ENCODE results near the gene CLSTN2. TPM values are rescaled to one million over a fixed set of nuclear protein-coding genes. Genes with fewer than 3 reads are reported as not detected.

Gene CLSTN2
- polyA plus RNA-seq, 2 donors = 0.20 TPM

DNA sequence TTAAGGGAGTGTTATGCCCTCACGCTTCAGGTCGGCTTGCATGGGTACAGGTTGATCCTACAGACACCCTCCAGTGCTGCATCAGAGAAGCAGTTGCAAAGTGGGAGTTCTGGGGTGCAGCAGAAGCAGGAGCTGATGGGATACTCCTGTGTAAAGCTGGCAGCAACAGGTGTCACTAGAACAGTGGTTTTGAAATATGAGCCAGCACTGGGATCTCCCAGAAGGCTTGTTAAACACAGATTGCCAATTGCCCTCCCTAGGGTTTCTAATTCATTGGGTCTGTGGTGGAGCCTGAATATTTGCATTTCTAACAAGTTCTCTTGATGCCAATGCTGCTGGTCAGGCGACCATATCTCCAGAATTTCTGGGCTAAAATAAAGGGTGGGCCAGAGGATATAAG, 350.4 kb downstream of the CLSTN2 start:
- 55 to 56% methylated on average over 3 of the region's 3 CpGs for WGBS, 2 donors
- Histone ChIP-seq H3K4me1 (ENCODE audit: control insufficient read depth in 2 of 2, insufficient read depth in 2 of 2, low read length in 1 of 2) (peaks cover 0 to 3% of the 10 kb centered on the region in 2 donors), H3K27me3 (ENCODE audit: control insufficient read depth in 1 of 2, insufficient read depth in 2 of 2, low read length in 2 of 2) (no peaks in the 10 kb centered on the region), H3K9me3 (ENCODE audit: control insufficient read depth in 2 of 2, insufficient read depth in 1 of 2, low read depth in 1 of 2, low read length in 1 of 2) (no peaks in the 10 kb centered on the region), H3K27ac (ENCODE audit: low read depth in 2 of 2, low read length in 1 of 2) (no peak overlapping the region), H3K36me3 (ENCODE audit: control insufficient read depth in 2 of 2, insufficient read depth in 2 of 2, low read length in 1 of 2) (no peaks in the 10 kb centered on the region), H3K4me3 (ENCODE audit: low read depth in 1 of 2, low read length in 2 of 2) (no peak overlapping the region)

DNA sequence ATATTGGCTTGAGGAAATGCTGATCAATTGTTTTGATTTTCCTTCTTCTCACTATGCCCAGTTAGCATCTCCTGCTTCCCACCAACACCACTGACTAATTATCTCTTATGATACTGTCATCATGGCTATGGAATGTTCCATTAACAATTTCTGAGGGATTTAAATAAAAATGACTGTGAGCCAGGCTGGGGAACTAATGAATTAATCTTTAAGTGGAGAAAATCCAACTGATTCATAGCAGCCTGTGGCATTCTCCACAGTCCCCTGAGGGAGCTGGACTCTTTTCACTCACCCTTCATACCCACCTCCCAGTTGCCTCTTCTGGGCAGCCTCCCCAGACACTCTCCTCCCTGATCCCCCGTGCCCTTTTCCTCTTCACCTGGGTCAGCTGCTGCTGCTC, 353.6 kb downstream of the CLSTN2 start:
- no peaks in the 10 kb centered on the region for H3K9me3 ChIP-seq (ENCODE audit: control insufficient read depth in 2 of 2, insufficient read depth in 1 of 2, low read depth in 1 of 2, low read length in 1 of 2)
- peaks cover 0 to 3% of the 10 kb centered on the region in 2 donors for H3K4me1 ChIP-seq (ENCODE audit: control insufficient read depth in 2 of 2, insufficient read depth in 2 of 2, low read length in 1 of 2)
- no peaks in the 10 kb centered on the region for H3K36me3 ChIP-seq (ENCODE audit: control insufficient read depth in 2 of 2, insufficient read depth in 2 of 2, low read length in 1 of 2)
- H3K27ac ChIP-seq (ENCODE audit: low read depth in 2 of 2, low read length in 1 of 2) = no peak overlapping the region
- no peak overlapping the region for H3K4me3 ChIP-seq (ENCODE audit: low read depth in 1 of 2, low read length in 2 of 2)
- WGBS, 2 donors = 62 to 63% methylated on average over 1 of the region's 1 CpG
- H3K27me3 ChIP-seq (ENCODE audit: control insufficient read depth in 1 of 2, insufficient read depth in 2 of 2, low read length in 2 of 2) = no peaks in the 10 kb centered on the region

DNA sequence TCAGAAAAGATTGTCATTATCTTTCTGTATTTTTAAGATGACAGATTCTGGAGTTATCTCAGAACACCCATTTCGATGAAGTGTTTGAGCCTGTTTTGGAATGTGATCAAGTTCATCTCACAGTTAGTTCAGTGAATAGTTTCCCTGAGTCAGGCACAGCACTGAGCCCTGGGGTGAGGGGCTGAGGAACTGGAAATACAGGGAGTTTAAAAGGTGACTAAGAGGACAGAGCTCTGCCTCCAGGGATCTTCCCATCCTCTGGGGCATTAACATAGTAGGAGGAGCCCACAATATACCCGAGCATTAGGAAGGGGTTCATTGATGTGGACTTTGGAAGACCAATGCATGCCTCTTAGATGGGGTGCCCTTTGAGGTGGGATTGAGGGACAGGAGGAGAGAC, 355.1 kb downstream of the CLSTN2 start:
- Histone ChIP-seq H3K27ac (ENCODE audit: low read depth in 2 of 2, low read length in 1 of 2) (no peak overlapping the region), H3K9me3 (ENCODE audit: control insufficient read depth in 2 of 2, insufficient read depth in 1 of 2, low read depth in 1 of 2, low read length in 1 of 2) (no peaks in the 10 kb centered on the region), H3K36me3 (ENCODE audit: control insufficient read depth in 2 of 2, insufficient read depth in 2 of 2, low read length in 1 of 2) (no peaks in the 10 kb centered on the region), H3K4me3 (ENCODE audit: low read depth in 1 of 2, low read length in 2 of 2) (no peak overlapping the region), H3K27me3 (ENCODE audit: control insufficient read depth in 1 of 2, insufficient read depth in 2 of 2, low read length in 2 of 2) (no peaks in the 10 kb centered on the region), H3K4me1 (ENCODE audit: control insufficient read depth in 2 of 2, insufficient read depth in 2 of 2, low read length in 1 of 2) (peaks cover 0 to 3% of the 10 kb centered on the region in 2 donors)
- WGBS, 2 donors = 32 to 33% methylated on average over 2 of the region's 2 CpGs

DNA sequence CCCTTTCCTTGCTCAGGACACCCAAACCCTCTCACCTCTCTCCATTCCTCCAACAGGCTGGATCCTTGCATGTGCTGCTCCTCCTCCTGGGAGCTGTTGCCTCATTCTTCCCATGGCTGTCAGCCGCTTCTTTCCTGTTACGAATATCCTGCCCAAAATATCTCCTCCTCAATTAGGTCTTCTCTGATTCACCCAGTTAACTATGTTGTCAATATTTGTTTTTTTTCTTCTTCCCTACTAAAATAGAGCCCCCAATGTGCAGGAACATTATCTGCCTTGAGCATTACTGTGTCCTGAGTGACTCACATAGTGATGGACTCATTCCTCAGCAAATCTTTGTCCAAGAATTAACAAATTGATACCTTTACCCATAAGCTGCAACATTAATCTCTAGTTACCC, 357.2 kb downstream of the CLSTN2 start:
- Histone ChIP-seq H3K4me1 (ENCODE audit: control insufficient read depth in 2 of 2, insufficient read depth in 2 of 2, low read length in 1 of 2) (peaks cover 0 to 3% of the 10 kb centered on the region in 2 donors), H3K27me3 (ENCODE audit: control insufficient read depth in 1 of 2, insufficient read depth in 2 of 2, low read length in 2 of 2) (peaks cover 0 to 6% of the 10 kb centered on the region in 2 donors), H3K4me3 (ENCODE audit: low read depth in 1 of 2, low read length in 2 of 2) (no peak overlapping the region), H3K27ac (ENCODE audit: low read depth in 2 of 2, low read length in 1 of 2) (no peak overlapping the region), H3K36me3 (ENCODE audit: control insufficient read depth in 2 of 2, insufficient read depth in 2 of 2, low read length in 1 of 2) (no peaks in the 10 kb centered on the region), H3K9me3 (ENCODE audit: control insufficient read depth in 2 of 2, insufficient read depth in 1 of 2, low read depth in 1 of 2, low read length in 1 of 2) (no peaks in the 10 kb centered on the region)
- WGBS, 2 donors = 81 to 84% methylated on average over 2 of the region's 2 CpGs

DNA sequence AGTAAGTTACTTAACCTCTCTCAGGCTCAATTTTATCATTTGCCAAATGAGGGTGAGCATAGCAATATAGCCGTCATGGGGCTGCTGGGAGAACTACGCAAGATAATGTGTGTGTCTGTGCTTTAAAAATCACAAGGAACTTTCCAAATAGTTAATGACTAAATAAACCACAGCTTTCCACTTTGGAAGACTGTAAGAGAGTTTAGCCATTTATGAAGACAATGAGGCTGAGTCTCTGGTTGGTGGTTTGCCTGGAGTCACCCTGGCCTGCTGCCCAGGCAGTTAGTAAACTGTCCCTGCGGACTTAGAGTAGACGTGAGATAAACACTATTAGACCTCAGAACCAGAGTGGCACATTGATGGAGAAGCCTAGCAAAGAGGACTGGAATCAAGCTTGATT, 357.7 kb downstream of the CLSTN2 start:
- Histone ChIP-seq H3K36me3 (ENCODE audit: control insufficient read depth in 2 of 2, insufficient read depth in 2 of 2, low read length in 1 of 2) (no peaks in the 10 kb centered on the region), H3K4me3 (ENCODE audit: low read depth in 1 of 2, low read length in 2 of 2) (no peak overlapping the region), H3K4me1 (ENCODE audit: control insufficient read depth in 2 of 2, insufficient read depth in 2 of 2, low read length in 1 of 2) (peaks cover 0 to 3% of the 10 kb centered on the region in 2 donors), H3K27ac (ENCODE audit: low read depth in 2 of 2, low read length in 1 of 2) (no peak overlapping the region), H3K9me3 (ENCODE audit: control insufficient read depth in 2 of 2, insufficient read depth in 1 of 2, low read depth in 1 of 2, low read length in 1 of 2) (no peaks in the 10 kb centered on the region), H3K27me3 (ENCODE audit: control insufficient read depth in 1 of 2, insufficient read depth in 2 of 2, low read length in 2 of 2) (peaks cover 0 to 6% of the 10 kb centered on the region in 2 donors)
- WGBS, 2 donors = 53 to 65% methylated on average over 4 of the region's 4 CpGs

DNA sequence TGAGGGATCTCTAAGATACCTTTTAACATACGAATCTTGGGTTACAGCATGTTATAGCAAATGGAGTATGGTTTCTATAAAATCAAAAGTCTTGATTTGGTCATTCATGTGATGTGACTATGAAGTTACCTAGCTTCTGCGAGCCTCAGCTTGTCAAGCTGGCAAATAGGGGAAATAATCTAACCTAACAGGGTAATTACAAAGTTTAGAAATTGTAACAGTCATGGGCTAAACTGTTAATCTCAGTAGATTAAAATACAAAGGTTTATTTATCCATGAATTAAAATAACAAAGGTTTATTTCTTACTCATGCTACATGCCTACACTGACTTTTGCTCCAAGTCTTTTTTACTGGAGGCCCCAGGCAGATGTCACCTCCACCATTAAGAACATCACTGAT, 359.1 kb downstream of the CLSTN2 start:
- Histone ChIP-seq H3K9me3 (ENCODE audit: control insufficient read depth in 2 of 2, insufficient read depth in 1 of 2, low read depth in 1 of 2, low read length in 1 of 2) (no peaks in the 10 kb centered on the region), H3K27me3 (ENCODE audit: control insufficient read depth in 1 of 2, insufficient read depth in 2 of 2, low read length in 2 of 2) (peaks cover 0 to 11% of the 10 kb centered on the region in 2 donors), H3K4me3 (ENCODE audit: low read depth in 1 of 2, low read length in 2 of 2) (no peak overlapping the region), H3K27ac (ENCODE audit: low read depth in 2 of 2, low read length in 1 of 2) (no peak overlapping the region), H3K4me1 (ENCODE audit: control insufficient read depth in 2 of 2, insufficient read depth in 2 of 2, low read length in 1 of 2) (peaks cover 0 to 3% of the 10 kb centered on the region in 2 donors), H3K36me3 (ENCODE audit: control insufficient read depth in 2 of 2, insufficient read depth in 2 of 2, low read length in 1 of 2) (no peaks in the 10 kb centered on the region)
- 57 to 60% methylated on average over 2 of the region's 2 CpGs for WGBS, 2 donors

DNA sequence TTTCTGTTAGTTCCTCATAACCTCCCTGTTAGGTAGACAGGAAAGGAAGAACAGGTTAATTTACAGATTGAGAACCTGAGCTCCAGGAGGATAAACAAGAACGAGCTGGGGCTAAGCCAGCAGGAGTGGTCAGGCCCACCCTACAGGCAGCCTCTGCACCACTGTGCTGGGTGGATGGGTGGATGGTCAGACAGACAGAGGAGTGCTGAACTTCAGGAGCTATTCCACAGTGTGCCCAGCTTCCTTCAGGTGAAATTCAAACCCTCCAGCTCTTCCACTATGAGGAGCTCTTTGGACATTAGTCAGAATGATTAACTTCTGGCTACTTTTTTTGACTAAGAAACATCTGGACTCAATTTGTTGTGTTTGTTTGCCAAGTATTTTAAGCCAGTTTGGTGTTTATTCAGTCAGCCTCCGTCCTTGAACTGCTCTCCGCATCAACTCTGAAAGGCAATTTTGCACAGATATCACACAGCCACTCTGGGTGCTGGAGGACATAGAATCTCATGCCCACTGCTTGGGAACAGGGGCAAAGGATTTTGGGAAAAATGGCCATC, 361.9 kb downstream of the CLSTN2 start:
- H3K4me1 ChIP-seq (ENCODE audit: control insufficient read depth in 2 of 2, insufficient read depth in 2 of 2, low read length in 1 of 2) = no peaks in the 10 kb centered on the region
- H3K27me3 ChIP-seq (ENCODE audit: control insufficient read depth in 1 of 2, insufficient read depth in 2 of 2, low read length in 2 of 2) = peaks cover 0 to 11% of the 10 kb centered on the region in 2 donors
- WGBS, 2 donors = 57 to 75% methylated on average over 3 of the region's 3 CpGs
- no peak overlapping the region for H3K27ac ChIP-seq (ENCODE audit: low read depth in 2 of 2, low read length in 1 of 2)
- H3K36me3 ChIP-seq (ENCODE audit: control insufficient read depth in 2 of 2, insufficient read depth in 2 of 2, low read length in 1 of 2) = no peaks in the 10 kb centered on the region
- no peak overlapping the region for H3K4me3 ChIP-seq (ENCODE audit: low read depth in 1 of 2, low read length in 2 of 2)
- H3K9me3 ChIP-seq (ENCODE audit: control insufficient read depth in 2 of 2, insufficient read depth in 1 of 2, low read depth in 1 of 2, low read length in 1 of 2) = no peaks in the 10 kb centered on the region

DNA sequence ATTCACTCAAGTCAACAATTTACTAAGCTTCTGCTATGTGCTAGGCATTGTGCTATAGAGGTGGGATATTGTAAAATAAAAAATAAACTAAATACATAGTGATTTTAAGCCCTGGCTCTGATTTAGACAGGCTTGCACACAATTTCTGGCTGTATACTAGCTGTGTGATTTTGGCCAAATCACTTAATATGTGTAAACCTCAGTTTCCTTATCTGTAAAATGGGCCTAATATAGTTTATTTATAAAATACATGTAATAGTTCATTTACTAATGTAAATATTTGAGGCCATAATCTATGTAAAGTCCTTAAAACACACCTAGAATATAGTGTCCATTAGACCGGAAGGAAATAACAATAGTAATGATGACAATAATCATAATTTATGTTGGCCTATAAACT, 363.1 kb downstream of the CLSTN2 start:
- 95 to 97% methylated on average over 1 of the region's 1 CpG for WGBS, 2 donors

DNA sequence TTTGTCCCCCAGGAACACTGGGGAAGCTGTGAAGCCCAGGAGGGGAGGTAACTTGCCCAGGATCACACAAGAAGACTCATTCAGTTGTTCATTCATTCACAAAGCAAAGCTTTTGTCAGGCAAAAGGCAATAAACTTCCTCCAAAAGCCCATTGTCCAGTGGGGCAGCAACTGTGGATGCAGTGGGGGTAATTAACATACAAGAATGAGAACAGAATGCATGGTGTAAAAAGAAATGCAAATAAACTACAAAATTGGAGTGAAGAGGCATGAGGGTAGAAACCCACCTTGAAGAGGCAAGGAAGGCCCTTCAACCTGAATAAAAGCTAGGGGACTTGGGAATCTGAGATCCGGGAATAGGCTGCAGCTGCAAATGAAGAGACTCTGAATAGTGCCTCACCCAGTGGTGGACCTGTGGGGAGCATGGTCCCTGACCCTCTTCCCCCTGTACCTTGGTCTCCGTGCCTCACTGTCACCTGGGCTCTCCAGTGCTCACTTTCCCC, 363.6 kb downstream of the CLSTN2 start:
- WGBS, 2 donors = 79 to 81% methylated on average over 2 of the region's 2 CpGs
- no peaks in the 10 kb centered on the region for H3K4me1 ChIP-seq (ENCODE audit: control insufficient read depth in 2 of 2, insufficient read depth in 2 of 2, low read length in 1 of 2)

More for the DNA sequence above, 363.1 kb downstream of the CLSTN2 start:
- H3K4me1 ChIP-seq (ENCODE audit: control insufficient read depth in 2 of 2, insufficient read depth in 2 of 2, low read length in 1 of 2) = no peaks in the 10 kb centered on the region
- H3K9me3 ChIP-seq (ENCODE audit: control insufficient read depth in 2 of 2, insufficient read depth in 1 of 2, low read depth in 1 of 2, low read length in 1 of 2) = no peaks in the 10 kb centered on the region
- H3K36me3 ChIP-seq (ENCODE audit: control insufficient read depth in 2 of 2, insufficient read depth in 2 of 2, low read length in 1 of 2) = no peaks in the 10 kb centered on the region
- no peak overlapping the region for H3K4me3 ChIP-seq (ENCODE audit: low read depth in 1 of 2, low read length in 2 of 2)
- peaks cover 0 to 11% of the 10 kb centered on the region in 2 donors for H3K27me3 ChIP-seq (ENCODE audit: control insufficient read depth in 1 of 2, insufficient read depth in 2 of 2, low read length in 2 of 2)
- H3K27ac ChIP-seq (ENCODE audit: low read depth in 2 of 2, low read length in 1 of 2) = no peak overlapping the region

DNA sequence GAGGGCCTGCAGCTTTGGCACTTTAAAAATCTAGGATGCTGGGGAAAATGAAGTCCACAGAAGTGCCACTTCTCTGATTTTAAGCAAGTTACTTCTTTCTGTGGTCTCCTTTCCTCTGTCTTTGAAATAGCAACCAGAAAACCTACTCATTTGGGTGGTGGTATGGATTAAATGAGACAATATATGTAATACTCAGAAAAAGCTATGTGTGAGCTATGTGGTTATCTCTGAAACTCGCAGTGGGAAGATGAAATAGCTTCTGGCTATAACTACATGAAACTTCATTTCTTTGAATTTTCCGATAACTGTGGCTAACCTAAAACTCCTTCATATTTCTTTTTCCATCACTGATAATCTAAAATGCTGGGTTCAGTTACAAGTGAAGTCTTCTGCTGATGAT, 368.9 kb downstream of the CLSTN2 start:
- Histone ChIP-seq H3K4me3 (ENCODE audit: low read depth in 1 of 2, low read length in 2 of 2) (no peak overlapping the region), H3K4me1 (ENCODE audit: control insufficient read depth in 2 of 2, insufficient read depth in 2 of 2, low read length in 1 of 2) (no peaks in the 10 kb centered on the region), H3K36me3 (ENCODE audit: control insufficient read depth in 2 of 2, insufficient read depth in 2 of 2, low read length in 1 of 2) (no peaks in the 10 kb centered on the region), H3K27me3 (ENCODE audit: control insufficient read depth in 1 of 2, insufficient read depth in 2 of 2, low read length in 2 of 2) (peaks cover 0 to 7% of the 10 kb centered on the region in 2 donors), H3K9me3 (ENCODE audit: control insufficient read depth in 2 of 2, insufficient read depth in 1 of 2, low read depth in 1 of 2, low read length in 1 of 2) (no peaks in the 10 kb centered on the region), H3K27ac (ENCODE audit: low read depth in 2 of 2, low read length in 1 of 2) (no peak overlapping the region)
- 83 to 84% methylated on average over 2 of the region's 2 CpGs for WGBS, 2 donors

More for the DNA sequence above, 363.6 kb downstream of the CLSTN2 start:
- H3K27ac ChIP-seq (ENCODE audit: low read depth in 2 of 2, low read length in 1 of 2) = no peak overlapping the region
- H3K27me3 ChIP-seq (ENCODE audit: control insufficient read depth in 1 of 2, insufficient read depth in 2 of 2, low read length in 2 of 2) = peaks cover 0 to 11% of the 10 kb centered on the region in 2 donors
- no peaks in the 10 kb centered on the region for H3K9me3 ChIP-seq (ENCODE audit: control insufficient read depth in 2 of 2, insufficient read depth in 1 of 2, low read depth in 1 of 2, low read length in 1 of 2)
- no peaks in the 10 kb centered on the region for H3K36me3 ChIP-seq (ENCODE audit: control insufficient read depth in 2 of 2, insufficient read depth in 2 of 2, low read length in 1 of 2)
- H3K4me3 ChIP-seq (ENCODE audit: low read depth in 1 of 2, low read length in 2 of 2) = no peak overlapping the region

Measured in esophagus (tissue), 2 donors.